Esophagus muscularis mucosa (tissue), 4 donors: ENCODE data around the gene MAPK11. TPM values are rescaled to one million over a fixed set of nuclear protein-coding genes. Genes with fewer than 3 reads are reported as not detected.

Source experiments
- DNase-seq: peaks from one replicate; pipeline ENCODE4 v3.0.0-alpha.2; 2017; ENCODE audit errors: extremely low spot score
- H3K27ac ChIP-seq, 4 donors: fragments of 200-600 bp; sonication (generic); replicated peaks in 1 of 4; 1 replicate in 3 of 4; 2 replicates in 1 of 4; pipeline ENCODE4 v1.5.1; 2016 to 2019; ENCODE audit warnings: mild to moderate bottlenecking in 1 of 4
- H3K27me3 ChIP-seq, 4 donors: fragments of 200-600 bp; sonication (generic); one replicate each; pipeline versions ENCODE4 v1.5.1 to v1.6.0; 2016 to 2019
- H3K36me3 ChIP-seq, 4 donors: fragments of 200-600 bp; sonication (generic); one replicate each; pipeline ENCODE4 v1.5.1; 2016 to 2019
- H3K4me1 ChIP-seq, 4 donors: fragments of 200-600 bp; sonication (generic); one replicate each; pipeline ENCODE4 v1.5.1; 2016 to 2019
- H3K4me3 ChIP-seq, 4 donors: fragments of 200-600 bp; sonication (generic); 1 replicate in 2 of 4; 2 replicates in 2 of 4; pipeline ENCODE4 v1.5.1; 2016 to 2019; ENCODE audit warnings: mild to moderate bottlenecking in 4 of 4, moderate library complexity in 1 of 4
- H3K9me3 ChIP-seq, 4 donors: fragments of 200-600 bp; sonication (generic); 1 replicate in 3 of 4; 2 replicates in 1 of 4; pipeline ENCODE4 v1.5.1; 2016 to 2019
- EP300 ChIP-seq: sonication (generic); formaldehyde crosslinking; IDR thresholded peaks from one replicate; pipeline ENCODE4 v1.6.1; 2017; ENCODE audit warnings: antibody characterized with exemption
- POLR2A ChIP-seq: fragments of 450-650 bp; IDR thresholded peaks from one replicate; pipeline ENCODE4 v1.6.1; 2017; ENCODE audit warnings: antibody characterized with exemption, moderate library complexity, mild to moderate bottlenecking, low read depth
- POLR2AphosphoS5 ChIP-seq, 2 donors: sonication (generic); formaldehyde crosslinking; IDR thresholded peaks; one replicate each; pipeline ENCODE4 v1.6.1; 2017; ENCODE audit warnings: antibody characterized with exemption in 2 of 2
- WGBS: methylation state at CpG from one replicate; pipeline ENCODE4 v1.1.5; 2018; 5-methylcytosine and 5-hydroxymethylcytosine counted together
- intact Hi-C: fragments of 100-400 bp; cut with DNase I; formaldehyde crosslinking; loops from one replicate; pipeline ENCODE4 v1.15.1; 2023
- total RNA-seq, 4 donors: library from RNA; depleted of rRNA; stranded (reverse); fragments of >200 nt; gene quantifications; one replicate each; pipeline versions ENCODE4 v1.1.0 to v1.2.1, GENCODE V29; 2016
- TF ChIP-seq, protein P1 (sequence below), 3 experiments: fragments of 200-600 bp in 2 of 3; fragments of 450-650 bp in 1 of 3; sonication (generic) in 2 of 3; IDR thresholded peaks; one replicate each; pipeline ENCODE4 v1.5.1; 2017 to 2019; ENCODE audit warnings: antibody characterized with exemption in 3 of 3, mild to moderate bottlenecking in 2 of 3, moderate library complexity in 1 of 3

MAPK11 gene
- total RNA-seq, 4 donors from 2014 or later = 3.7 to 12.5 (median 10.1) TPM

- intact Hi-C loops = no loop called here
- DNase-seq = no peak
- no peak overlapping the region for H3K27ac ChIP-seq
- no peaks in the 10 kb centered on the region for H3K9me3 ChIP-seq
- WGBS = 75% methylated on average over 10 of the region's 11 CpGs
- H3K27me3 ChIP-seq = no peaks in the 10 kb centered on the region
- H3K4me3 ChIP-seq = no peak overlapping the region
- TF ChIP-seq, protein P1, sequence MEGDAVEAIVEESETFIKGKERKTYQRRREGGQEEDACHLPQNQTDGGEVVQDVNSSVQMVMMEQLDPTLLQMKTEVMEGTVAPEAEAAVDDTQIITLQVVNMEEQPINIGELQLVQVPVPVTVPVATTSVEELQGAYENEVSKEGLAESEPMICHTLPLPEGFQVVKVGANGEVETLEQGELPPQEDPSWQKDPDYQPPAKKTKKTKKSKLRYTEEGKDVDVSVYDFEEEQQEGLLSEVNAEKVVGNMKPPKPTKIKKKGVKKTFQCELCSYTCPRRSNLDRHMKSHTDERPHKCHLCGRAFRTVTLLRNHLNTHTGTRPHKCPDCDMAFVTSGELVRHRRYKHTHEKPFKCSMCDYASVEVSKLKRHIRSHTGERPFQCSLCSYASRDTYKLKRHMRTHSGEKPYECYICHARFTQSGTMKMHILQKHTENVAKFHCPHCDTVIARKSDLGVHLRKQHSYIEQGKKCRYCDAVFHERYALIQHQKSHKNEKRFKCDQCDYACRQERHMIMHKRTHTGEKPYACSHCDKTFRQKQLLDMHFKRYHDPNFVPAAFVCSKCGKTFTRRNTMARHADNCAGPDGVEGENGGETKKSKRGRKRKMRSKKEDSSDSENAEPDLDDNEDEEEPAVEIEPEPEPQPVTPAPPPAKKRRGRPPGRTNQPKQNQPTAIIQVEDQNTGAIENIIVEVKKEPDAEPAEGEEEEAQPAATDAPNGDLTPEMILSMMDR (IDR thresholded peaks at IDR 0.05) = peak in 1 of 3 experiments; percentile 9
- no peak for TF ChIP-seq EP300
- H3K36me3 ChIP-seq = peaks cover 14 to 70% (median 54%) of the 10 kb centered on the region in 4 donors
- H3K4me1 ChIP-seq = peaks cover 15 to 23% (median 16%) of the 10 kb centered on the region in 4 donors
Observed at GRCh38 chr22:50236731-50237409, 33.3 kb downstream of the MAPK11 start.

DNA sequence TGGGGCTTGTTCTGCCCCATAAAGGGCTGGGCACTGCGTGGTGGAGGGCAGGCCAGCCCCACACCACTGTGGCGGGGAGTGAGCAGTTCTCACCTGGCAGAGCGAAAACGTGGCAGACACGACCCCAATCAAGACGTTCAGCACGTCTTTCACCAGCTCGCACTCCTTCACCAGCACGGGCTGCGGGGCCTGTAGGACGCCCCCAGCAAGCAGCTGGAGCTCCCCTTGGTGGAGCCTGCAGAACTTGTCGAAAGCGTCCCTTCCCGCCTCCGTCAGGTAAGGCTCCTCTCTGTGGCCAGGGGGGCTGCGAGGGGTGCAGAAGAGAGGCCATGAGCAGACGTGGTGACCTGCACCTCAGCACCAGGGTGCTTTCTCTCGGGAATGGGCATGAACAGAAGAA lies 37.0 kb downstream of the MAPK11 start:
- 94% methylated on average over 13 of the region's 18 CpGs for WGBS
- TF ChIP-seq EP300 = no peak
- TF ChIP-seq, protein P1 (IDR thresholded peaks at IDR 0.05) = no peak
- TF ChIP-seq POLR2AphosphoS5 (IDR thresholded peaks at IDR 0.05) = no peak
- TF ChIP-seq POLR2A = no peak
- DNase-seq = no peak
- Histone ChIP-seq H3K36me3 (peaks cover 29 to 75% (median 56%) of the 10 kb centered on the region in 4 donors), H3K27me3 (no peaks in the 10 kb centered on the region), H3K9me3 (no peaks in the 10 kb centered on the region), H3K27ac (no peak overlapping the region), H3K4me1 (no peaks in the 10 kb centered on the region), H3K4me3 (no peak overlapping the region)
- intact Hi-C loops = no loop called here

GRCh38 chr22:50232481-50233151 lies 37.6 kb downstream of the MAPK11 start:
- Histone ChIP-seq H3K36me3 (peaks cover 24 to 75% (median 59%) of the 10 kb centered on the region in 4 donors), H3K4me1 (no peaks in the 10 kb centered on the region), H3K4me3 (no peak overlapping the region), H3K9me3 (no peaks in the 10 kb centered on the region), H3K27me3 (no peaks in the 10 kb centered on the region), H3K27ac (no peak overlapping the region)
- no peak for TF ChIP-seq EP300
- no peak for TF ChIP-seq POLR2AphosphoS5 (IDR thresholded peaks at IDR 0.05)
- no peak for TF ChIP-seq POLR2A
- TF ChIP-seq, protein P1 (IDR thresholded peaks at IDR 0.05) = no peak
- 91% methylated on average over 20 of the region's 20 CpGs for WGBS
- DNase-seq = no peak
- intact Hi-C loops = no loop called here

DNA sequence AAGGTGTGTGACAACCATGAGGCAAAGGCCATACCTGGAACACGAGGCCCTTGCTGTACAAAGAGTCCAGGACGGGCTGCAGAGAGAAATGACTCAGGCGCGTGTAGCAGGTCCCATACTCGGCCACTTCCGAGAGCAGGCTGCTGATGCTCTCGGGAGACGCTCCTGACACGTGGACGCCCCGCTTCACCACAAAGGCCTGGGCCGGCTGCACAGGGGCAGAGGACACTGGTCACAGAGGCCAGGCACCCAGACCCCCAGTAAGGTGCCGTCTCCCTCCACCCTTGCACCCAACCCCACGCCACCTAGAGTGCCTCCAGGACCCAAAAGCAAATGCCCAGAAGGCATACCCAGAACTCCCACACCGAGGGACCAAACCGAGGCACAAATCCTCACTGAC lies 40.8 kb downstream of the MAPK11 start:
- no peaks in the 10 kb centered on the region for H3K4me1 ChIP-seq
- H3K27me3 ChIP-seq = no peaks in the 10 kb centered on the region
- no peak overlapping the region for H3K27ac ChIP-seq
- H3K4me3 ChIP-seq = no peak overlapping the region
- TF ChIP-seq, protein P1 (IDR thresholded peaks at IDR 0.05) = no peak
- TF ChIP-seq POLR2AphosphoS5 (IDR thresholded peaks at IDR 0.05) (no peak), POLR2A (no peak), EP300 (no peak)
- intact Hi-C loops = no loop called here
- WGBS = 93% methylated on average over 16 of the region's 16 CpGs
- DNase-seq = no peak
- H3K9me3 ChIP-seq = no peaks in the 10 kb centered on the region
- H3K36me3 ChIP-seq = peaks cover 35 to 89% (median 78%) of the 10 kb centered on the region in 4 donors
